AG09309 (cell line): Measurements from ENCODE around the gene CEP126.

Experiments used
- DNase-seq: peaks from one replicate; pipeline ENCODE4 v3.0.0-alpha.2; 2010; ENCODE audit warnings: low read depth
- H3K4me3 ChIP-seq: 2 replicates; pipeline ENCODE4 v1.5.1; 2011; ENCODE audit warnings: mild to moderate bottlenecking, low read depth, low read length, moderate library complexity; ENCODE audit not compliant: control insufficient read depth
- CTCF ChIP-seq: IDR thresholded peaks from 2 replicates; pipeline ENCODE4 v1.5.1; 2011; ENCODE audit warnings: mild to moderate bottlenecking, low read depth, low read length, inconsistent platforms; ENCODE audit not compliant: insufficient read depth, control insufficient read depth; ENCODE audit errors: missing control alignments

The CEP126 gene

GRCh38 chr11:101881586-101881985 lies 33.2 kb upstream of the CEP126 start:
- no peak overlapping the region for H3K4me3 ChIP-seq
- no peak for DNase-seq
- TF ChIP-seq CTCF = no peak

- no peak for DNase-seq
- no peak for TF ChIP-seq CTCF
- H3K4me3 ChIP-seq = no peak overlapping the region
These were observed 29.2 kb upstream of the CEP126 start for GRCh38 chr11:101885631-101886030.

GRCh38 chr11:101889767-101890166 lies 25.0 kb upstream of the CEP126 start:
- no peak for TF ChIP-seq CTCF
- H3K4me3 ChIP-seq = no peak overlapping the region
- DNase-seq = no peak

- no peak for DNase-seq
- no peak for TF ChIP-seq CTCF
- no peak overlapping the region for H3K4me3 ChIP-seq
These were observed 20.3 kb upstream of the CEP126 start for GRCh38 chr11:101894505-101894904.

- no peak for TF ChIP-seq CTCF
- H3K4me3 ChIP-seq = no peak overlapping the region
- no peak for DNase-seq
These were observed 7.0 kb upstream of the CEP126 start for GRCh38 chr11:101907815-101908214.

- no peak for DNase-seq
- TF ChIP-seq CTCF = no peak
- H3K4me3 ChIP-seq = no peak overlapping the region
These were observed 5.7 kb upstream of the CEP126 start for GRCh38 chr11:101909087-101909486.

GRCh38 chr11:101912823-101913284 lies 2.0 kb upstream of the CEP126 start:
- DNase-seq = no peak
- no peak for TF ChIP-seq CTCF
- no peak overlapping the region for H3K4me3 ChIP-seq
